H1 (cell line): ENCODE results near the gene WNT1. TPM values are rescaled to one million over a fixed set of nuclear protein-coding genes. Genes with fewer than 3 reads are reported as not detected.

Experiments used
- CTCF ChIA-PET: fragments of 300-600 bp; sonication (Branson Sonifier 250); formaldehyde crosslinking; loops from one replicate; lab custom pipeline; 2021; ENCODE audit not compliant: partially characterized antibody; lab: Charles Lee
- POLR2A ChIA-PET: fragments of 300-600 bp; sonication (Branson Sonifier 250); formaldehyde crosslinking; loops from one replicate; lab custom pipeline; 2021; ENCODE audit warnings: inconsistent platforms; ENCODE audit not compliant: partially characterized antibody; lab: Charles Lee
- DNase-seq, 2 experiments: peaks; one replicate each; pipeline versions ENCODE4 v3.0.0 to v3.0.0-alpha.2; 2010 to 2022; ENCODE audit warnings: low spot score in 2 of 2, low read depth in 1 of 2, mixed read lengths in 1 of 2
- FAIRE-seq: peaks from 2 replicates; lab custom pipeline; 2011; peaks lifted over from hg19 to GRCh38; lab: Jason Lieb, UNC
- H2AFZ ChIP-seq: 2 replicates; pipeline ENCODE4 v1.8.1; 2012; ENCODE audit warnings: low read length, inconsistent platforms
- H2AK5ac ChIP-seq: 2 replicates; pipeline ENCODE4 v1.6.1; 2013; ENCODE audit warnings: low read depth, low read length
- H2BK120ac ChIP-seq: replicated peaks from 2 replicates; pipeline ENCODE3; 2013; ENCODE audit warnings: low read depth, low read length, inconsistent platforms
- H2BK12ac ChIP-seq: 2 replicates; pipeline ENCODE4 v1.6.1; 2013; ENCODE audit warnings: low read depth, low read length
- H2BK15ac ChIP-seq: 2 replicates; pipeline ENCODE4 v1.6.1; 2013; ENCODE audit warnings: low read length
- H2BK20ac ChIP-seq: 2 replicates; pipeline ENCODE4 v1.6.1; 2013; ENCODE audit warnings: low read length
- H2BK5ac ChIP-seq: 2 replicates; pipeline ENCODE4 v1.6.1; 2013; ENCODE audit warnings: low read depth, low read length
- H3K14ac ChIP-seq: 2 replicates; pipeline ENCODE4 v1.6.1; 2013; ENCODE audit warnings: inconsistent platforms; ENCODE audit not compliant: insufficient read length
- H3K18ac ChIP-seq: 2 replicates; pipeline ENCODE4 v1.6.1; 2013; ENCODE audit warnings: low read length; ENCODE audit errors: extremely low read depth
- H3K23ac ChIP-seq: 2 replicates; pipeline ENCODE4 v1.6.1; 2013; ENCODE audit warnings: inconsistent platforms; ENCODE audit not compliant: insufficient read length
- H3K23me2 ChIP-seq: 2 replicates; pipeline ENCODE4 v1.6.1; 2013; ENCODE audit warnings: low read depth, low read length
- H3K27ac ChIP-seq: 2 replicates; pipeline ENCODE4 v1.6.1; 2011; ENCODE audit warnings: low read depth, low read length, inconsistent platforms
- H3K27me3 ChIP-seq, 4 experiments: replicated peaks in 1 of 4; 1 replicate in 1 of 4; 2 replicates in 3 of 4; pipeline versions ENCODE4 v1.6.1 to v1.8.1; 2011 to 2013; ENCODE audit warnings: low read length in 3 of 4, mild to moderate bottlenecking in 3 of 4, inconsistent platforms in 2 of 4, mixed read lengths in 2 of 4, moderate library complexity in 1 of 4; ENCODE audit not compliant: control insufficient read depth in 3 of 4, insufficient read depth in 3 of 4; ENCODE audit errors: extremely low read depth in 1 of 4
- H3K36me3 ChIP-seq, 4 experiments: 2 replicates each; pipeline versions ENCODE4 v1.6.1 to v1.8.1; 2011 to 2013; ENCODE audit warnings: mild to moderate bottlenecking in 4 of 4, low read length in 3 of 4, moderate library complexity in 2 of 4, control low read depth in 1 of 4, inconsistent platforms in 1 of 4; ENCODE audit not compliant: insufficient read depth in 4 of 4, control insufficient read depth in 2 of 4
- H3K4ac ChIP-seq: replicated peaks from 2 replicates; pipeline ENCODE3; 2013; ENCODE audit warnings: low read length, low read depth, mixed read lengths, inconsistent platforms; ENCODE audit not compliant: insufficient read length
- H3K4me1 ChIP-seq, 4 experiments: replicated peaks in 1 of 4; 1 replicate in 1 of 4; 2 replicates in 3 of 4; pipeline versions ENCODE4 v1.6.1 to v1.8.1; 2011 to 2013; ENCODE audit warnings: low read length in 3 of 4, inconsistent platforms in 2 of 4, mixed read lengths in 1 of 4; ENCODE audit not compliant: insufficient read depth in 4 of 4, control insufficient read depth in 3 of 4
- H3K4me2 ChIP-seq, 2 experiments: 2 replicates each; pipeline versions ENCODE4 v1.6.1 to v1.8.1; 2011 to 2013; ENCODE audit warnings: low read depth in 2 of 2, low read length in 2 of 2, control low read depth in 1 of 2, inconsistent platforms in 1 of 2, mild to moderate bottlenecking in 1 of 2; ENCODE audit not compliant: insufficient read depth in 1 of 2
- H3K4me3 ChIP-seq, 4 experiments: fragments of 200-600, 300-600 bp in 1 of 4; sonication (generic), shearing (Covaris generic), sonication (Bioruptor Twin) in 1 of 4; 2 replicates each; pipeline versions ENCODE4 v1.5.1 to v1.8.1; 2011 to 2016; ENCODE audit warnings: low read length in 4 of 4, low read depth in 3 of 4, control low read depth in 2 of 4, inconsistent platforms in 2 of 4, mild to moderate bottlenecking in 2 of 4, mixed read lengths in 1 of 4, moderate library complexity in 1 of 4; ENCODE audit not compliant: insufficient read depth in 2 of 4; ENCODE audit errors: extremely low read depth in 1 of 4
- H3K56ac ChIP-seq: replicated peaks from 2 replicates; pipeline ENCODE3; 2013; ENCODE audit warnings: low read depth, mild to moderate bottlenecking, mixed read lengths, low read length, inconsistent platforms; ENCODE audit not compliant: insufficient read length
- H3K79me1 ChIP-seq: 2 replicates; pipeline ENCODE4 v1.6.1; 2013; ENCODE audit warnings: low read depth, low read length, control low read depth
- H3K79me2 ChIP-seq, 2 experiments: 2 replicates each; pipeline versions ENCODE4 v1.6.1 to v1.8.1; 2012 to 2013; ENCODE audit warnings: low read length in 2 of 2, mild to moderate bottlenecking in 2 of 2, inconsistent platforms in 1 of 2; ENCODE audit not compliant: insufficient read depth in 2 of 2, control insufficient read depth in 1 of 2
- H3K9ac ChIP-seq, 4 experiments: replicated peaks in 1 of 4; 1 replicate in 1 of 4; 2 replicates in 3 of 4; pipeline versions ENCODE4 v1.6.1 to v1.8.1; 2011 to 2013; ENCODE audit warnings: low read depth in 3 of 4, low read length in 3 of 4, control low read depth in 2 of 4, mild to moderate bottlenecking in 2 of 4, moderate library complexity in 2 of 4, inconsistent platforms in 1 of 4; ENCODE audit errors: extremely low read depth in 1 of 4
- H3K9me3 ChIP-seq, 2 experiments: 2 replicates each; pipeline versions ENCODE4 v1.6.1 to v1.8.1; 2012 to 2013; ENCODE audit warnings: mild to moderate bottlenecking in 2 of 2, moderate library complexity in 2 of 2, control low read depth in 1 of 2, inconsistent platforms in 1 of 2, low read depth in 1 of 2, low read length in 1 of 2, mixed read lengths in 1 of 2; ENCODE audit not compliant: insufficient read depth in 2 of 2
- H4K20me1 ChIP-seq, 2 experiments: replicated peaks in 1 of 2; 2 replicates each; pipeline versions ENCODE3 to v1.8.1; 2011 to 2013; ENCODE audit warnings: inconsistent platforms in 2 of 2, low read length in 2 of 2, mild to moderate bottlenecking in 1 of 2; ENCODE audit not compliant: insufficient read depth in 2 of 2, control insufficient read depth in 1 of 2
- H4K5ac ChIP-seq: 2 replicates; pipeline ENCODE4 v1.6.1; 2013; ENCODE audit warnings: low read length, low read depth, mixed read lengths, inconsistent platforms; ENCODE audit not compliant: insufficient read length
- H4K8ac ChIP-seq: 2 replicates; pipeline ENCODE4 v1.8.0; 2013; ENCODE audit warnings: mild to moderate bottlenecking, moderate library complexity, low read length, inconsistent platforms; ENCODE audit not compliant: insufficient read depth; ENCODE audit errors: extremely low read depth
- H4K91ac ChIP-seq: replicated peaks from 2 replicates; pipeline ENCODE3; 2013; ENCODE audit warnings: low read length, mixed read lengths, inconsistent platforms; ENCODE audit not compliant: insufficient read length
- GABPA ChIP-seq: IDR thresholded peaks from 2 replicates; pipeline ENCODE4 v1.6.1; 2011; ENCODE audit warnings: mild to moderate bottlenecking, low read length, moderate library complexity, borderline replicate concordance; ENCODE audit not compliant: insufficient read depth
- GTF2F1 ChIP-seq: IDR thresholded peaks from 2 replicates; pipeline ENCODE4 v1.6.1; 2012; ENCODE audit warnings: low read depth, low read length, improper control_type of control experiment, borderline replicate concordance
- KDM5A ChIP-seq: fragments of 200-600 bp; IDR thresholded peaks from 2 replicates; pipeline ENCODE4 v1.7.1; 2012; ENCODE audit warnings: mild to moderate bottlenecking, low read length, inconsistent platforms, mixed read lengths
- NRF1 ChIP-seq: IDR thresholded peaks from 2 replicates; pipeline ENCODE4 v1.6.1; 2011; ENCODE audit warnings: mild to moderate bottlenecking, low read depth, low read length, improper control_type of control experiment
- RAD21 ChIP-seq, 2 experiments: IDR thresholded peaks in 1 of 2; conservative IDR thresholded peaks in 1 of 2; 2 replicates each; pipeline ENCODE4 v1.6.1; 2011; ENCODE audit warnings: low read depth in 2 of 2, low read length in 2 of 2, improper control_type of control experiment in 1 of 2, inconsistent platforms in 1 of 2, mild to moderate bottlenecking in 1 of 2, moderate library complexity in 1 of 2
- SIRT6 ChIP-seq: IDR thresholded peaks from one replicate; pipeline ENCODE4 v1.7.1; 2012; ENCODE audit warnings: low read length, inconsistent platforms
- SIX5 ChIP-seq: IDR thresholded peaks from 2 replicates; pipeline ENCODE4 v1.6.1; 2011; ENCODE audit warnings: mild to moderate bottlenecking, low read depth, low read length
- SP1 ChIP-seq: IDR thresholded peaks from 2 replicates; pipeline ENCODE4 v1.6.1; 2011; ENCODE audit warnings: low read depth, low read length
- SUZ12 ChIP-seq: fragments of 200-600 bp; sonication (generic); IDR thresholded peaks from 2 replicates; pipeline ENCODE4 v1.6.1; 2012; ENCODE audit warnings: mild to moderate bottlenecking, inconsistent platforms, low read length, moderate library complexity, mixed read lengths
- WGBS, 2 experiments: shearing (Covaris generic) in 1 of 2; methylation state at CpG; one replicate each; pipeline versions ENCODE4 v1.1.6 to v1.1.7; 2013 to 2015; ENCODE audit warnings: low lambda C conversion rate in 2 of 2, mixed read lengths in 2 of 2, inconsistent platforms in 1 of 2, low coverage in 1 of 2, missing lambda C conversion rate in 1 of 2; ENCODE audit not compliant: insufficient replicate concordance in 2 of 2, insufficient coverage in 1 of 2, insufficient read length in 1 of 2; ENCODE audit errors: extremely low coverage in 1 of 2, missing lambda C conversion rate in 1 of 2; 5-methylcytosine and 5-hydroxymethylcytosine counted together
- polyA plus RNA-seq, 7 experiments: library from polyadenylated mRNA; depleted of rRNA in 3 of 7; stranded (reverse) in 5 of 7; unstranded in 2 of 7; fragments of >200 nt in 5 of 7; fragments of 200-250 nt in 2 of 7; gene quantifications; 1 replicate in 5 of 7; 2 replicates in 1 of 7; 4 replicates in 1 of 7; pipeline versions ENCODE4 v1.2.1 to v1.2.3, GENCODE V29; 2011 to 2013; ENCODE audit warnings: missing spikeins in 2 of 7, mixed read lengths in 2 of 7
- total RNA-seq: library from RNA; stranded (reverse); fragmentation: NEBNext Ultra II Directional; extraction: Animal tissue kit (Norgen Biotek cat#: 25700); gene quantifications from 2 replicates; pipeline ENCODE4 v1.2.1, GENCODE V29; 2021
- TF ChIP-seq, protein P1 (sequence below): IDR thresholded peaks from 2 replicates; pipeline ENCODE4 v1.6.1; 2011; ENCODE audit warnings: low read length, improper control_type of control experiment
- TF ChIP-seq, protein P2 (sequence below): IDR thresholded peaks from 2 replicates; pipeline ENCODE4 v1.6.1; 2012; ENCODE audit warnings: low read length, inconsistent platforms

The WNT1 gene
- total and polyA plus RNA-seq, 2 of the 8 experiments (the other 6 are each of a cell fraction or from before 2014, with no cell fraction given), result not detected

DNA sequence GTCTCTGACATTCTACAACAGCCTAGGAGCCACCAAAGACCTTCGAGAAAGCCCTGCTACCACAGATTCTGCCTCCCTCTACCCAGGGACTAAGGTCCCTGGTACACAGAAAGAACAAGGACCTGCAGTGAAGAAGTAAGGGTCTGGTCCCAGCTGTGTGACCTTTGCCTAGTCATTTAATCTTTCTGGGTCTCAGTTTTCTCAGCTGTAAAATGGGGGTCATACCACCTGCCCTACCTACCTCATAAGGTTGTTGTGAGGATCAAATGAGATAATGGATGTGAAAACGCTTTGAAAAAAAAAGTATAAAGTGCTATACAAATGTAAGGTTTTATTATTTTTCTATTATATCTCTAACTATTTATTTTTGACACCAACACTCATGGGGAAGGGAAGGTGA, 45.7 kb downstream of the WNT1 start:
- Histone ChIP-seq H2AFZ (no peak overlapping the region), H3K4me2 (no peak overlapping the region), H2AK5ac (no peak overlapping the region), H3K27ac (no peak overlapping the region), H2BK120ac (no peak overlapping the region), H3K27me3 (no peaks in the 10 kb centered on the region), H3K9ac (no peak overlapping the region), H4K5ac (no peak overlapping the region), H2BK5ac (no peak overlapping the region), H3K18ac (no peak overlapping the region), H3K56ac (no peak overlapping the region), H4K20me1 (peaks cover 3 to 8% of the 10 kb centered on the region in 2 experiments), H3K9me3 (no peaks in the 10 kb centered on the region), H2BK12ac (no peak overlapping the region), H2BK15ac (no peak overlapping the region), H3K4me1 (peaks cover 0 to 2% (median 0%) of the 10 kb centered on the region in 4 experiments; a peak in 2 of 7 replicates), H3K23ac (no peak overlapping the region), H3K23me2 (peaks cover 3% of the 10 kb centered on the region), H3K79me1 (no peaks in the 10 kb centered on the region; the same call in 1 of the 2 replicates), H4K91ac (no peak overlapping the region), H3K4me3 (no peak overlapping the region), H2BK20ac (no peak overlapping the region), H4K8ac (no peak overlapping the region), H3K14ac (no peak overlapping the region), H3K79me2 (no peaks in the 10 kb centered on the region), H3K36me3 (peaks cover 31 to 71% (median 56%) of the 10 kb centered on the region in 4 experiments; a peak in 7 of 8 replicates), H3K4ac (no peak overlapping the region)
- DNase-seq, result no peak
- CTCF ChIA-PET, result interaction anchor here (1.0 to 4.9 kb wide), 5 partner anchors 8 to 68 kb away, joined by 3 to 43 read pairs (median 7); no protein-coding TSS in a partner anchor
- POLR2A ChIA-PET, result interaction anchor here (1.3 to 22.2 kb wide), 3 partner anchors 17 to 32 kb away, joined by 3 to 339 read pairs (median 3); no protein-coding TSS in a partner anchor
- no peak for FAIRE-seq
- WGBS, 2 experiments, result 86% methylated on average over 2 of the region's 2 CpGs; no CpG with 5 or more reads in 1 of the 2 experiments
- TF ChIP-seq, protein P1, sequence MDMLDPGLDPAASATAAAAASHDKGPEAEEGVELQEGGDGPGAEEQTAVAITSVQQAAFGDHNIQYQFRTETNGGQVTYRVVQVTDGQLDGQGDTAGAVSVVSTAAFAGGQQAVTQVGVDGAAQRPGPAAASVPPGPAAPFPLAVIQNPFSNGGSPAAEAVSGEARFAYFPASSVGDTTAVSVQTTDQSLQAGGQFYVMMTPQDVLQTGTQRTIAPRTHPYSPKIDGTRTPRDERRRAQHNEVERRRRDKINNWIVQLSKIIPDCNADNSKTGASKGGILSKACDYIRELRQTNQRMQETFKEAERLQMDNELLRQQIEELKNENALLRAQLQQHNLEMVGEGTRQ, result no peak
- TF ChIP-seq SUZ12, result no peak
- no peak for TF ChIP-seq NRF1
- no peak for TF ChIP-seq KDM5A
- TF ChIP-seq RAD21 (IDR thresholded peaks at IDR 0.05 in 1 of 2, conservative IDR thresholded peaks at IDR 0.05 in 1 of 2; ENCODE audit: low read depth in 2 of 2, low read length in 2 of 2), result no peak
- TF ChIP-seq SP1, result no peak
- TF ChIP-seq GTF2F1, result no peak
- TF ChIP-seq SIX5, result no peak
- no peak for TF ChIP-seq SIRT6
- TF ChIP-seq, protein P2, sequence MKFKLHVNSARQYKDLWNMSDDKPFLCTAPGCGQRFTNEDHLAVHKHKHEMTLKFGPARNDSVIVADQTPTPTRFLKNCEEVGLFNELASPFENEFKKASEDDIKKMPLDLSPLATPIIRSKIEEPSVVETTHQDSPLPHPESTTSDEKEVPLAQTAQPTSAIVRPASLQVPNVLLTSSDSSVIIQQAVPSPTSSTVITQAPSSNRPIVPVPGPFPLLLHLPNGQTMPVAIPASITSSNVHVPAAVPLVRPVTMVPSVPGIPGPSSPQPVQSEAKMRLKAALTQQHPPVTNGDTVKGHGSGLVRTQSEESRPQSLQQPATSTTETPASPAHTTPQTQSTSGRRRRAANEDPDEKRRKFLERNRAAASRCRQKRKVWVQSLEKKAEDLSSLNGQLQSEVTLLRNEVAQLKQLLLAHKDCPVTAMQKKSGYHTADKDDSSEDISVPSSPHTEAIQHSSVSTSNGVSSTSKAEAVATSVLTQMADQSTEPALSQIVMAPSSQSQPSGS, result no peak
- no peak for TF ChIP-seq GABPA
